8988T (cell line): ENCODE data around the gene RTF2.
"Not testable (repeated sequence)": the region's sequence is repeated elsewhere in the genome, so short reads cannot be mapped to it uniquely, and the experiment has no call there.

Experiments used
- DNase-seq: peaks from one replicate; pipeline ENCODE4 v3.0.0; 2011

RTF2 gene

GRCh38 chr20:56503916-56504315, 35.5 kb downstream of the RTF2 start:
- no peak for DNase-seq

- no peak for DNase-seq
Observed at GRCh38 chr20:56504373-56505005, 36.1 kb downstream of the RTF2 start.

- DNase-seq = no peak
Observed at GRCh38 chr20:56506103-56506502, 37.7 kb downstream of the RTF2 start.

GRCh38 chr20:56511926-56512325, 43.5 kb downstream of the RTF2 start:
- DNase-seq = no peak

GRCh38 chr20:56513161-56514150, 45.0 kb downstream of the RTF2 start:
- no peak for DNase-seq

GRCh38 chr20:56516631-56517030, 48.2 kb downstream of the RTF2 start:
- no peak for DNase-seq

GRCh38 chr20:56517211-56517610, 48.8 kb downstream of the RTF2 start:
- no peak for DNase-seq

GRCh38 chr20:56517641-56518040, 49.2 kb downstream of the RTF2 start:
- DNase-seq = no peak

GRCh38 chr20:56518126-56518525, 49.7 kb downstream of the RTF2 start:
- no peak for DNase-seq

GRCh38 chr20:56518721-56519398, 50.4 kb downstream of the RTF2 start:
- DNase-seq = no peak

- DNase-seq = no peak
Observed at GRCh38 chr20:56519551-56519950, 51.1 kb downstream of the RTF2 start.

GRCh38 chr20:56520180-56520579, 51.8 kb downstream of the RTF2 start:
- no peak for DNase-seq

- DNase-seq = not testable (repeated sequence)
Observed at GRCh38 chr20:56520746-56521354, 52.4 kb downstream of the RTF2 start.

GRCh38 chr20:56522311-56522710, 53.9 kb downstream of the RTF2 start:
- DNase-seq = no peak

GRCh38 chr20:56524444-56524843, 56.0 kb downstream of the RTF2 start, which contains the start of gene FAM209A:
TSS of gene FAM209A (plus strand) at chr20:56524744. CDS start at chr20:56524809, 65 bp downstream.
- DNase-seq = not testable (repeated sequence)

- no peak for DNase-seq
Observed at GRCh38 chr20:56527521-56527920, 59.1 kb downstream of the RTF2 start.

GRCh38 chr20:56532946-56533345, 64.5 kb downstream of the RTF2 start, which contains the start of gene FAM209B:
TSS of gene FAM209B (plus strand) at chr20:56533246. CDS start at chr20:56533342, 96 bp downstream.
- DNase-seq = not testable (repeated sequence)

GRCh38 chr20:56537997-56538396, 69.6 kb downstream of the RTF2 start:
- DNase-seq = no peak

- DNase-seq = no peak
Observed at GRCh38 chr20:56540415-56540814, 72.0 kb downstream of the RTF2 start.

GRCh38 chr20:56542489-56543030, 74.1 kb downstream of the RTF2 start:
- no peak for DNase-seq

GRCh38 chr20:56551571-56551970, 83.1 kb downstream of the RTF2 start:
- no peak for DNase-seq

GRCh38 chr20:56552911-56553629, 84.6 kb downstream of the RTF2 start:
- no peak for DNase-seq
